T-helper 1 cell (primary cell): Measurements from ENCODE around the gene OCA2.

Source experiments
- DNase-seq, 5 donors: peaks; one replicate each; pipeline ENCODE4 v3.0.0-alpha.2; 2012 to 2020

OCA2 gene

DNA sequence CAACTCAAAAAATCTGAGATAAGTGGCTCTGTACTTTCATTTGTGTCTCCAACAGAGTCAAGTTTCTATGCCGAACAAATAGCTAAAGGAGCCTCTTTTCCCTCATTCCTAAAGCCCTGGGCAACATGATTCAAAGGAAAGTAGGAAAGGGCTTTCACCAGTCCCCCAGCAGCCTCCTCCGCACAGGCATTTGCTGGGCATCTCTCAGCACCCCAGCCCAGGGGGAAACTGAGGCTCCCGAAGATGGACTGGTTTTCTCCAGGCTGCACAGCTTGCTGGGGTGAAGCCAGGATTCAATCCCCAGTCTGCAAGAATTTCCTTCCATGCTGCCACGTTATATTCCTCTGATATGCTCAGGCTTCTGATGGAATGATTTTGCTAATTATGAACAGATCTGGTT is 163.8 kb downstream of the OCA2 start:
- no peak for DNase-seq

DNA sequence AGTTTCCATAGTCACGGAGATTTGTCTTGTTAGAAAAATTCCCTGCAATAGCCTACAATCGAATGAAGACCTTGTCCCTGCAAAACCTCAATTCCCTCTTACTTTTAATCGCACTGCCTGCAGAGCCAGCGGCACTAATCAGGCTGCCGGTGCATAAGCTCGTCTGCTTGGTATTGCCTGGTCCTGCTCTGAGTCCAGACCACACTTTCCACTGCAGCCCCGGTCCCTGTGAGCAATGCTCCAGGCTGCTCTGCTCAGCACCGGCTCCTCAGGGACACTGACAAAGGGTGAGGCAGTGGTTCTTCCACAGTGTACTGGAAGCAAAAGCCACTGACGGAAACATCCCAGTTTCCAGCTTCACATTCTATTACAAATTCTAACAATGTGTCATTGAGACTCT is 164.3 kb downstream of the OCA2 start:
- DNase-seq: no peak

DNA sequence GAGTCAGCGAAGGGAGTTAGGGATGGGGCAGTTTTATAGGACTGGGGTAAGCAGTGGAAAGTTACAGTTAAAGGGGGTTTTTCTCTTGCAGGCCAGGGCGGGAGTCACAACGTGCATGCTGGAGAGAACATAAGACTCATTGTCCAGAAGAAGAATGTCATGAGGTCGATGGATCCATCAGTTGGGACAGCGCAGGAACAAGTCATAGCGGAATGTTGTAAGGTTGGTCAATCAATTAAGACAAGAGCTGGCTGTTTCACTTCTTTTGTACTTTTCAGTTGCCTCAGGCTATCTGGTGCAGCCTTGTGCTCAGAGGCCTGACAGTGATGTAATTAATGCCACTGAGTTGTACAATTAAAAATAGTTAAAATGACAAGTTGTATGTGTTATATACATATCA is 165.6 kb downstream of the OCA2 start:
- no peak for DNase-seq

GRCh38 chr15:27932600-27932999 is 166.5 kb downstream of the OCA2 start:
- no peak for DNase-seq

DNA sequence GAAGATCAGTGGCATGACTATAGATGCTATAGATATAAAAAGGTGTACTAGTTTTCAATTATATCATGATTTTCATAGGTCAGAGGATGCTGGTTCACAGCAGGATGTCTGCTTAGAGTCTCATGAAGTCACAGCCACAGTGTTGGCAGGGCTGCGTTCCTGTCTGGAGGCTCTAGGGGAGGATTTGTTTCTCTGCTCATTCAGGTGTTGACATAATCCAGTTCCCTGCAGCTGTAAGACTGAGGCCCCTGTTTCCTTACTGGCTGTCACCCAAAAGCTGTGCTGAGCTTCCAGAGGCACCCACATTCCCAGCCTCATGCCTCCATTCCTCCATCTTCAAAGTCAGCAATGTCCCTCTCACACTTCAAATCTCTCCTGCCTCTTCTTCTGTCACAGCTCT is 170.7 kb downstream of the OCA2 start:
- DNase-seq: no peak

GRCh38 chr15:27912283-27912682 is 186.8 kb downstream of the OCA2 start:
- no peak for DNase-seq

DNA sequence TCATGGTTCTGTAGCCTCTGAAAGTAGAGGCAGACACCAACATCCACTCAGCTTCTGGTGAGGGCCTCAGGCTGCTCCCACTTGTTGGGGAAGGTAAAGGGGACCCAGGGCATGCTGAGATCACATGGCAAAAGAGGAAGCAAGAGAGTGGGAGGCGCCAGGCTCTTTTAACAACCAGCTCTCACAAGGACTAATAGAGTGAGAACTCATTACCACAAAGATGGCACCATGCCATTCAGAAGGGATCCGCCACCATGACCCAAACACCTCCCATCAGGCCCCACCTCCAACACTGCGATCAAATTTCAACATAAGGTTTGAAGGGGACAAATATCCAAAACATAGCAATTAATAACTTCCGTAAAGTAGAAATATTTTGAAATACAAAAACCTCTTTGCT is 192.3 kb downstream of the OCA2 start:
- DNase-seq: no peak

DNA sequence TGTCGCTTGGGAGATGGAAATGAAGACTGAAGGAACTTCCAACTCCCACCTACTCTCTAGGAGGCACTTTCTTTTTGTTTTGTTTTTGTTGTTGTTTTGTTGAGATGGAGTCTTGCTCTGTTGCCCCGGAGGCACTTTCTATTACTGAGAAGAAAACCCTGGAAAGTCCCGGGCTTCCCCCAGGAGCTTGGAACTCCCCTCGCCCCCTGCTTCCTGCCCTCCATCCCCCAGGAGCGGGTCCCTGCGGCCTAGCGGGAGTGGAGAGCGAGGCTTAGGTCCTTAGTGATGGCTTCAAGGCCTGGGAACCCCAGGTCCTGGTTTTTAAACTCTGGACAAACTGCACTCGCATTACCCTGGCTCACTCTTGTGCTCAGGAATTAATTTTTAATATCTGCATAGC is 195.7 kb downstream of the OCA2 start:
- DNase-seq: no peak

DNA sequence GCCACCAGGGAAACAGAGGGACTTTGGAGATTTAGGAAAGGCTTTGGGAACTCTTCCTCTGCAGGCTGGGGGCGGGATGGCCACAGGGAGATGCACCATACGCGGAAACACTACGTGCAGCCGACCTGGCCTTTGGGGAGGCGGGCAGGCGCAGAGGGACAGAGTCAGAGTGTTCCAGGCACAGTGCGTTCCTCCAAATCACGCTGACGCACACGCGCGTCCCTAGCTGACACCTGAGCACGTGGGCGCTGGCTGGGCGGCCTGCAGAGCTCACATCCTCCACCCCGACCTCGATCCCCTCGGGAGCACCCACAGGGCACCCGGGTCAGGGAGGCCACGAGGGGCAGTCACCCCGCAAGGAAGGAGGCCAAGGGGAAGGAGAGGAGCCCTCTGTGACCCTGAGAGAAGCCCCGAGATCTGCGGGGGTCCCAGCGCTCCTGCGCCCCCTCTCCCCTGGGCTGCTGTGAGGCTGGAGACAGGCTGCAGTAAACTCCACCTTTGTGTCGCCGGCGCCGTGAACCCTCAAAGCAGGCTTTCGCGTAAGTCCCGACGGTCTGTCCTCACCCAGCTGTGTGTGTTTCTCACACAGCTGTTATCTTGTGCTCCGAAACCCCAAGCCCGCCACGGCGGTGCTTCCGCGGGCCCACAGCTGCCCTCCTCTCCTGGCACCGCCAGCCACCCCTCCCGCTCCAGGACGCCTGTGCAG is 196.3 kb downstream of the OCA2 start:
- DNase-seq: no peak

DNA sequence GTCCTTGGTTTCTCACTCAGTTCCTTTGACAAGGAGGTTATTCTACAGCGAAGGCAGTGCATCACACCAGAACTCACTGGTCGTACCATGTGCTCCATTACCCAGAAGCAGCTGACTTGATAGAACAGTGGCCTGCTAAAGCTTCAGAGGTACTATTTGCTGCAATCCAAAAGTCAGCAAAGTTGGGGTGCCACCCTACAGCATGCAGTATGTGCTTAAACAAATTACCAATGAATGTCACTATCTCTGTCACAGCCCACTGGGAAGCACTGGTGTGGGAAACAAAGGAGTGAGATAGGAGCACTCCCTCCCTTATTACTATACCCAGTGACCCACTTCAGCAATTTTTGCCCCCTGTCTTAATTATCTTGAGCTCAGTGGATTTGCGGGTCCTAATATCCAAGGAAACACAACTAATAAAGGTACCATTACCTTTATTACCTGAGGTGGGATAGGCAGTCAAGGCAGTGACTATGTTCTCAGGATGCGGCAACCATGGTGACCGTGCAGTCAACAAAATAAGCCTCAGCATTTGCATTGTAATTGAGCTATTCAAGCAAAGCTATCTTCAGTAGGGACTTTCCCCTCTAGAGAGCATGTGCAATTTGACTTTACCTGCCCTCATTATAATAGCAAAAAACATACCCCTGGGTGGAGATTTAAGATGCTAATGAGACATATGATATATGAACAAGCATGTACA is 199.4 kb downstream of the OCA2 start:
- no peak for DNase-seq

GRCh38 chr15:27897481-27897880 is 201.6 kb downstream of the OCA2 start:
- DNase-seq: no peak

DNA sequence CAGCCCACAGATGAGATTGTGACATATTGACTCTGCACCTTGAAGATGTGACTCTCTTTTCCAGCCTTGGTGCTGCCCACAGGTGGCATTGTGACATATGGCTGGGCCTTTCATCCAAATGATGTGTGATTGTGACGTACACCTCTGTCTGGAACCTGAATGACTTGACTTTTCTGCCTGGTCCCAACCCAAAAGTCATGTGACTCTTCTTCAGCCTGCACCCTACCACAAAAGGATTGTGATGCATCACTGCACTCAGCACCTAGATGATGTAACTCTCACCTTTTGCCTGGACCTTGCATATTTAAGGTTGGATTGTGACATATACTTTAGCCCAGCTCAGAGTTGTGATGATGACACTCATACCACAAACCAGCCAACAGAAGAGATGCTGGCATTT is 204.5 kb downstream of the OCA2 start:
- DNase-seq: no peak

DNA sequence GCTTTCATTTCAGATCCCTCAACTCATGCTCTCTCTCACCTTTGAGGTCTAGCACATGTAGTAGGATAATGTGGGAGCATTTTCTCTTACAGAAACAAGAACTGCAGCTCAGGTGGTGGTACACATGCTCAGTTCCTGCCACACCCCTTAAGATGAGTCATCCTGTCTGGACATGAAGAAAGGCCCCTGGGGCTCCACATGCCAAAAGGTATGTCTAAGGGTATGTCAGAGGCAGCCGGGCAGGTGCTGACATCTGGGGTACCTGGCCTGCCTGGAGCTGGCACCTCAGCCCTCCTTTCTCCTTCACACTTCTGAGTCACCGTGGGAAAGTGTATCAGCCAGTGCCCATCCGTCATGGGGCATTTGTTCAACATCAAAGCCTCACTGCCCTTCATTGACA is 209.9 kb downstream of the OCA2 start:
- DNase-seq: no peak

GRCh38 chr15:27885201-27885600 is 213.9 kb downstream of the OCA2 start:
- no peak for DNase-seq

- no peak for DNase-seq
Observed at GRCh38 chr15:27884726-27885125, 214.4 kb downstream of the OCA2 start.

- no peak for DNase-seq
Observed at GRCh38 chr15:27878841-27879240, 220.3 kb downstream of the OCA2 start.

GRCh38 chr15:27873828-27874227 is 225.3 kb downstream of the OCA2 start:
- DNase-seq: no peak

DNA sequence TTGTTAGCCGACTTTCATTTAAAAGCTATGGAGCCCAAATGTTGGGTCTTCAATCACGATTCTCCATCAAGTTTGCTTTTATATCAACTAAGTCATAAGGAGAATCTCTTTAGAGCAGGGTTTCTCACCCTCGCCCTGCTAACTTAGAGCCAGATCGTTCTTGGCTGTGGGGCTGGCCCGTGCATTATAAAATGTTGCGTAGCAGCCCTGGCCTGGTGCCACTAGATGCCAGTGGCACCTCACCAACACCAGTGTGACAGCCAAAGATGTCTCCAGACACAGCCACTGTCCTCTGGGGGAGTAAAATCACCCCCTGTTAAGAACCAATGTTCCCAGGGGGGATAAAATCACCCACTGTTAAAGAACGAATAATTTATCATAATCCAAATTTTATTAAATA is 226.1 kb downstream of the OCA2 start:
- DNase-seq: no peak

GRCh38 chr15:27872355-27872754 is 226.8 kb downstream of the OCA2 start:
- no peak for DNase-seq

GRCh38 chr15:27871902-27872260 is 227.2 kb downstream of the OCA2 start:
- no peak for DNase-seq

GRCh38 chr15:27871078-27871901 is 227.8 kb downstream of the OCA2 start:
- no peak for DNase-seq

- DNase-seq: no peak
Observed at GRCh38 chr15:27870320-27870719, 228.8 kb downstream of the OCA2 start.

DNA sequence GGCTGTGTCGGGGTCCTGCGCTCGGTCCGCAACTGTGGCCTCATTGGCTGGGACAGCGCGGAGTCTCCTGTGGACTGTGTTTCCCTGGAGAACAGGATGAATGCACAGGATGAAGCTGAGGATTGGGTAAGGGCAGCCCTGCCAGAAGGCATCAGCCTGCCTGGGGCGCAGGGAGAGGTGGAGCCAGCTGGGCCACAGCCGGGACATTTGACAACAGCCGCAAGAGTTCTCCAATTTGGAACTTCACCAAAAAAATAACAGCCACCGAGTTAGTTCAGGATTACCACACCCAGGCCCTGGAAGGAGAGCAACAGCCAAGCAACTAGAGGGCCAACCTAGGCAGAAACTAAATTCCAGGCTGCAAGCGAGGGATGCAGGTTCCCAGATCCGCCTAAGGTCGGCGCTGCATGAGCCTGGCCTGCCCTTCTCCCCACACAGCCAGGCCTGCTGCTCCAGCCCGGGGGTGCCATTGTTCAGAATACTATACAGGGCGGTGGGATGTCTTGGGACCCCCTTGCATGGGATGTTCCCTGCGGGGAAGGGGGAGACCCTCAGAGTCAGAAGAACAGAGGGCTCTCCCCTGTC is 229.3 kb downstream of the OCA2 start:
- DNase-seq: no peak
